Nephron progenitor cell (in vitro differentiated cells): ENCODE measurements around the gene SMCO3.

ENCODE experiments used
- DNase-seq: peaks from one replicate; pipeline ENCODE4 v3.0.0; 2021
- H3K27ac Mint-ChIP-seq: 2 replicates; pipeline ENCODE4 v1.8.0; 2021; ENCODE audit warnings: mild to moderate bottlenecking, moderate library complexity, mixed read lengths
- H3K27me3 Mint-ChIP-seq: 2 replicates; pipeline ENCODE4 v1.8.0; 2021; ENCODE audit warnings: mild to moderate bottlenecking, low read depth, mixed read lengths; ENCODE audit not compliant: poor library complexity
- H3K36me3 Mint-ChIP-seq: 2 replicates; pipeline ENCODE4 v1.8.0; 2021; ENCODE audit warnings: low read depth, mixed read lengths
- H3K4me1 Mint-ChIP-seq: 2 replicates; pipeline ENCODE4 v1.8.0; 2021; ENCODE audit warnings: mixed read lengths
- H3K4me3 Mint-ChIP-seq: 2 replicates; pipeline ENCODE4 v1.8.0; 2021; ENCODE audit warnings: mild to moderate bottlenecking, moderate library complexity, mixed read lengths
- H3K9me3 Mint-ChIP-seq: 2 replicates; pipeline ENCODE4 v1.8.0; 2021; ENCODE audit warnings: mild to moderate bottlenecking, moderate library complexity, mixed read lengths
- TF ChIP-seq, protein P1 (sequence below): fragments of 200-600 bp; sonication (generic); IDR thresholded peaks from 2 replicates; pipeline ENCODE4 v1.5.0; 2021; ENCODE audit warnings: antibody characterized with exemption

SMCO3 gene

DNA sequence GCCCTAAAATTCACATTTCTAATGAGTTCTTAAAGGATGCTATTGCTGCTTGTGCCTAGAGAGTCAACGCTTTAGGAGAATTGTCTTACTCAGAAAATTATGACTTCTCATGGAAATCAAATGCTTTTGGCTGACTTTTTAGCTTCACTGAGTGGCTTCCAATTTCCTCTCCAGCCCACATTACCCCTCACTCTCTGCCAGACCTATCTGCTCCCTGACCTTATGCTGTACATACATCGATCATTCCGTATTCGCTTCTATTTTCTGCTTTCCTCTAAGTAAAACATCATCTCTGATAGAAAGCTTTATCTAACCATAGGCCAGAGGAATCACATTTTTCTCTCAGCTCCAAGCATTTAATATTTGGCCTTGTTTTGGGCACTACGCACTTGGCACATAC, 12.5 kb upstream of the SMCO3 start:
- Mint-ChIP-seq H3K36me3 (no peaks in the 10 kb centered on the region), H3K9me3 (no peaks in the 10 kb centered on the region), H3K27me3 (peaks cover 3% of the 10 kb centered on the region), H3K4me1 (no peaks in the 10 kb centered on the region), H3K4me3 (no peak overlapping the region), H3K27ac (peak overlapping the region; percentile 8)
- no peak for DNase-seq
- TF ChIP-seq, protein P1, sequence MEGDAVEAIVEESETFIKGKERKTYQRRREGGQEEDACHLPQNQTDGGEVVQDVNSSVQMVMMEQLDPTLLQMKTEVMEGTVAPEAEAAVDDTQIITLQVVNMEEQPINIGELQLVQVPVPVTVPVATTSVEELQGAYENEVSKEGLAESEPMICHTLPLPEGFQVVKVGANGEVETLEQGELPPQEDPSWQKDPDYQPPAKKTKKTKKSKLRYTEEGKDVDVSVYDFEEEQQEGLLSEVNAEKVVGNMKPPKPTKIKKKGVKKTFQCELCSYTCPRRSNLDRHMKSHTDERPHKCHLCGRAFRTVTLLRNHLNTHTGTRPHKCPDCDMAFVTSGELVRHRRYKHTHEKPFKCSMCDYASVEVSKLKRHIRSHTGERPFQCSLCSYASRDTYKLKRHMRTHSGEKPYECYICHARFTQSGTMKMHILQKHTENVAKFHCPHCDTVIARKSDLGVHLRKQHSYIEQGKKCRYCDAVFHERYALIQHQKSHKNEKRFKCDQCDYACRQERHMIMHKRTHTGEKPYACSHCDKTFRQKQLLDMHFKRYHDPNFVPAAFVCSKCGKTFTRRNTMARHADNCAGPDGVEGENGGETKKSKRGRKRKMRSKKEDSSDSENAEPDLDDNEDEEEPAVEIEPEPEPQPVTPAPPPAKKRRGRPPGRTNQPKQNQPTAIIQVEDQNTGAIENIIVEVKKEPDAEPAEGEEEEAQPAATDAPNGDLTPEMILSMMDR = no peak

DNA sequence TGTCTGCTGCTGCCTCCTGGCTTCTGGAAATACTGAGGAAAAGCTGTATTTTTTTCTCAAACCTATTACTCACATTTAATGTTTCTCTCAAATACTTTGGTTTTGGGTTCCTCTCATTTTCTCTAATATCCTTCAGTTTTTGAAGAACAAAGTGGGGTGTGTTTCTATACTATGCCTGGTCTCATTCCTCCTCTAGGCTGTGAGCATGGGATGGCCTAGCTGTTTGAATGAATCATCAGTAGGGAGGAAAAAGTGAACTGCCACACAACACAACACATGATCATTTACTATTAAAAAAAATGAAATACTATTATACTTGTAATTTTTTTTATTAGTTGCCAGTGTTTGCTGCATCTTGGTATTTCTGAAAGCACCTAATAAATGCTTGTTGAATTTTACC, 11.3 kb upstream of the SMCO3 start:
- H3K36me3 Mint-ChIP-seq = no peaks in the 10 kb centered on the region
- DNase-seq = no peak
- no peaks in the 10 kb centered on the region for H3K4me1 Mint-ChIP-seq
- H3K27ac Mint-ChIP-seq = no peak overlapping the region
- TF ChIP-seq, protein P1 = no peak
- peaks cover 3% of the 10 kb centered on the region for H3K27me3 Mint-ChIP-seq
- no peaks in the 10 kb centered on the region for H3K9me3 Mint-ChIP-seq
- H3K4me3 Mint-ChIP-seq = no peak overlapping the region

DNA sequence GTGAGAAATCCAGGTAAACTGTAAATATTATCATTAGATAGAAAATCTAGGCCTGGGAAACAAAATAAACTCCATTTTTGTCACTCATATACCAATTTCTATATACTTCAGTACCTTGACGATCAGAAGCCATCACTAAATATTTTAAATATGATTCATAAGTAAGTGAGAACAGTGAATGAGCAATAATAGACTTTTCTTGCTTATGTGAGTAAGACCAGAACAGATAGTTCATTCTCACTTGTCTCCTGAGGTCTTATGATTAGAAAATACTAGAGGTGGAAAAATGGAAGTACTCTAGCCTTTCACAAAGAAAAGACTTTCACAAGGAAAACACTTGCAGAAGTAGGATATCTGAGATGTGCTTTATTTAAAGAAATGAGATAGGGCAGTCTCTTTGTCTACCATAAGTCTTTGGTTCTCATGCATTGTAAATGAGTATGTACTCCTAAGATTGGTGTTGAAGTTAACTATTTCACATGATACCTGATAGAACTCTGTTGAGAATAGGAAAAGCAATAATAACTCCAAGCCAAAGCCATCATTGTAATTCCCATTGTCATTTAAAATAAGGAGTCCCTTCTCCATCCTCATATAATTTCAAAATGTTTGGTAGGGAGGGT, 10.1 kb upstream of the SMCO3 start:
- Mint-ChIP-seq H3K27ac (no peak overlapping the region), H3K27me3 (peaks cover 3% of the 10 kb centered on the region)

DNA sequence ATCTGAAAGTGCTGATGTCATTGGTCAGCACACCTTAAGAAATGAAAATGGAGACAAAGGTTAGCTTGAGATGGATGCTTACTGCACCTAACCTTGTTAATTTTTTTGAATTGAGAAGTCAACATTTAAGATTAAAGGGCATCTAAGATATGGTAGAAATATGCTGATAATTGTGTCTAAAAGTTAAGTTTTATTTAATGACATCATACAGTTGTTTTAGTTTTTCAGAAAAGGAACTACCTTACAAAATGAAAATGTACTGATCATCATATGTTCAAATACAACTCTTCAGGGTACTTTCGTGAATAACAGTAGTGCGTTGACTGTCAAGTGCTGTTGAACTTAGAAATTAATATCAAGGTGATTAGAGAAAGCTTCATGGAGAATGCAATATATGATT, 2.5 kb downstream of the SMCO3 start:
- no peaks in the 10 kb centered on the region for H3K4me1 Mint-ChIP-seq
- TF ChIP-seq, protein P1 = no peak
- H3K9me3 Mint-ChIP-seq = no peaks in the 10 kb centered on the region
- peaks cover 9% of the 10 kb centered on the region for H3K27me3 Mint-ChIP-seq
- DNase-seq = no peak
- no peaks in the 10 kb centered on the region for H3K36me3 Mint-ChIP-seq
- H3K4me3 Mint-ChIP-seq = no peak overlapping the region
- no peak overlapping the region for H3K27ac Mint-ChIP-seq

More for the DNA sequence above, 10.1 kb upstream of the SMCO3 start:
- Mint-ChIP-seq H3K9me3 (no peaks in the 10 kb centered on the region), H3K4me1 (no peaks in the 10 kb centered on the region), H3K4me3 (no peak overlapping the region), H3K36me3 (no peaks in the 10 kb centered on the region)
- TF ChIP-seq, protein P1 = no peak
- no peak for DNase-seq

DNA sequence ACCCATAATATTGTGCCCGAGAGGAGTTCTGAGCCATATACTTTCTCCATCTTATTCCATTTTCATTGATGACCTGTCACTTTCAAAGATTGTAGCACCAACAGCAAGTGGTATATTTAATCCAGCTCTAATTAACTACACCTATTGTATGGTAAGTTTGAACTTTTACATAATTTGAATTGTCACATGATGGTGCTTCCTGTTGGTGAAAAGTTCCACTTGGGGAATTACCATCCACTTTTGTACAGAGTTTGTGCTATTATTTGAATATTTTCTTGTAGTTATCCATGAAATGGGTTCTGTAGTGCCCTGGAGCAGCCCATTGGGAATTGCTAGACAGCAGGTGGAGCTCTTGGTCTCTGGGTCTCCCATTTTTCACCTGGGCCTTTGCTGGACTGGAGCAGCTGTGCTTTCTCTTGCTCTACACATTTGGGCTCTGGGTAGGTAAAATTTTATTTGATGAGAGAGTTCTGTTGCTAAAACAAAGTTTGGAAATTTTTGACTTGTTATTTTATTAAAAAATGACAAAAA, 3.0 kb downstream of the SMCO3 start:
- no peak overlapping the region for H3K4me3 Mint-ChIP-seq
- no peak overlapping the region for H3K27ac Mint-ChIP-seq
- TF ChIP-seq, protein P1 = no peak
- no peaks in the 10 kb centered on the region for H3K4me1 Mint-ChIP-seq
- H3K36me3 Mint-ChIP-seq = no peaks in the 10 kb centered on the region
- no peaks in the 10 kb centered on the region for H3K9me3 Mint-ChIP-seq
- H3K27me3 Mint-ChIP-seq = peaks cover 9% of the 10 kb centered on the region
- DNase-seq = no peak
